Retinal pigment epithelial cell (primary cell): ENCODE measurements around the gene S100A1.

ENCODE experiments used
- DNase-seq: peaks from one replicate; pipeline ENCODE4 v3.0.0-alpha.2; 2010; ENCODE audit warnings: low read depth
- H3K4me3 ChIP-seq: 2 replicates; pipeline ENCODE4 v1.5.1; 2011; ENCODE audit warnings: mild to moderate bottlenecking, low read length, control low read depth, moderate library complexity
- CTCF ChIP-seq: conservative IDR thresholded peaks from 2 replicates; pipeline ENCODE4 v1.5.1; 2011; ENCODE audit warnings: low read depth, low read length, control low read depth, inconsistent platforms

The S100A1 gene

GRCh38 chr1:153646672-153647345, 18.6 kb downstream of the S100A1 start:
- DNase-seq: no peak
- H3K4me3 ChIP-seq: no peak overlapping the region
- TF ChIP-seq CTCF: no peak

- no peak overlapping the region for H3K4me3 ChIP-seq
- TF ChIP-seq CTCF: peak; percentile 12
- DNase-seq: no peak
These were observed 19.1 kb downstream of the S100A1 start for GRCh38 chr1:153647346-153647714.

- no peak overlapping the region for H3K4me3 ChIP-seq
- TF ChIP-seq CTCF: no peak
- DNase-seq: no peak
These were observed 19.9 kb downstream of the S100A1 start for GRCh38 chr1:153648000-153648643.

- no peak for TF ChIP-seq CTCF
- no peak for DNase-seq
These were observed 21.1 kb downstream of the S100A1 start for GRCh38 chr1:153649137-153649862.

GRCh38 chr1:153649863-153650235, 21.6 kb downstream of the S100A1 start:
- no peak for DNase-seq
- TF ChIP-seq CTCF: no peak
- H3K4me3 ChIP-seq: no peak overlapping the region

More at GRCh38 chr1:153649137-153649862, 21.1 kb downstream of the S100A1 start:
- no peak overlapping the region for H3K4me3 ChIP-seq

DNA sequence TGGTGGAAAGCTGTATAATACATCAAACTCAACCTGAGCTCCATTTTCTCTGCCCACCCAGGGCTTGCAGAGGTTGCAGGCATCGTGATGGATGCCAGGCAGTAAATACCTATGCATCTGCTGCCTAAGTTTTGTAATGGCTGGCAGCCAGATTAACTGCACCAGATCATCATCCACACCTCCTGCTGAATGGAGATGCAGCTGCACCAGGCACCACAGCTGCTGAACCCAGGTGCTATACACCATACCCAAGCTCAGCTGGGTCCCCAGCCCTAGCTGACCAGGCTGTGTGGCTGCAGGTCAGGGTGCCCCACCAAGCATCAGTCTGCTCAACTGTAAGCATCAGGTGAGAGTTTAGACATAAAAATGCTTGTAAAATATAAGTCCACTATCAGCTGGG, 23.5 kb downstream of the S100A1 start:
- no peak for TF ChIP-seq CTCF
- no peak overlapping the region for H3K4me3 ChIP-seq
- DNase-seq: no peak
